ENCODE results near the gene CFAP53.

DNA sequence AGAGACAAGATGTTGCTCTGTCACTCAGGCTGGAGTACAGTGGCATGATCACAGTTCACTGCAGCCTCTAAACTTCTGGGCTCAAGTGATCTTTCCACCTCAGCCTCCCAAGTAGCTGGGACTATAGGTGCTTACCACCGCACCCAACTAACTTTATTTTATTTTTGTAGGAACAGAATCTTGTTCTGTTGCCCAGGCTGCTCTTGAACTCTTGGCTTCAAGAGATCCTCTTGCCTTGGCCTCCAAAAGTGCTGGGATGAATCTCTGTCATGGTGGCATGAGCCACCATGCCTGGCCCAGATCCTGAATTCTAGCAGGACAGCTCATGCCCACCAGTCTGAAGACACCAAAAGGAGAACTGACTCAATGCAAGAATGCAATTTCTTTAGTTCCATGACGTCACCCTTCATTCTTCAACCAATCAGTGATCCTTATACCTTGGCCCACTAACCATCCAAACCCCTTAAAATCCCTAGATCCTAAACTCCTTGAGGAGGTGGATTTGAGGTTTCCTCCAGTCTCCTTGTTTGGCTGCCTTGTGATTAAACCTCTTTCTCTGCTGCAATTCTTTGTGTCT is 46.8 kb upstream of the CFAP53 start:
- TF ChIP-seq, protein P1, sequence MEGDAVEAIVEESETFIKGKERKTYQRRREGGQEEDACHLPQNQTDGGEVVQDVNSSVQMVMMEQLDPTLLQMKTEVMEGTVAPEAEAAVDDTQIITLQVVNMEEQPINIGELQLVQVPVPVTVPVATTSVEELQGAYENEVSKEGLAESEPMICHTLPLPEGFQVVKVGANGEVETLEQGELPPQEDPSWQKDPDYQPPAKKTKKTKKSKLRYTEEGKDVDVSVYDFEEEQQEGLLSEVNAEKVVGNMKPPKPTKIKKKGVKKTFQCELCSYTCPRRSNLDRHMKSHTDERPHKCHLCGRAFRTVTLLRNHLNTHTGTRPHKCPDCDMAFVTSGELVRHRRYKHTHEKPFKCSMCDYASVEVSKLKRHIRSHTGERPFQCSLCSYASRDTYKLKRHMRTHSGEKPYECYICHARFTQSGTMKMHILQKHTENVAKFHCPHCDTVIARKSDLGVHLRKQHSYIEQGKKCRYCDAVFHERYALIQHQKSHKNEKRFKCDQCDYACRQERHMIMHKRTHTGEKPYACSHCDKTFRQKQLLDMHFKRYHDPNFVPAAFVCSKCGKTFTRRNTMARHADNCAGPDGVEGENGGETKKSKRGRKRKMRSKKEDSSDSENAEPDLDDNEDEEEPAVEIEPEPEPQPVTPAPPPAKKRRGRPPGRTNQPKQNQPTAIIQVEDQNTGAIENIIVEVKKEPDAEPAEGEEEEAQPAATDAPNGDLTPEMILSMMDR (IDR thresholded peaks at IDR 0.05; ENCODE audit: low read depth, low read length), result no peak
- no peak for TF ChIP-seq EZH2phosphoT487 (IDR thresholded peaks at IDR 0.05; ENCODE audit: low read depth)

Measured in OCI-LY3 (cell line).